Measurements from ENCODE around the gene CLCN7. TPM values are rescaled to one million over a fixed set of nuclear protein-coding genes. Genes with fewer than 3 reads are reported as not detected.
A peak's percentile ranks its signal among the peaks of the same experiment; 100 is the strongest.

CLCN7 gene
- total and polyA plus RNA-seq, 2 of the 13 experiments (the other 11 are each of a cell fraction or from before 2014, with no cell fraction given) = 24.6 to 25.1 TPM

GRCh38 chr16:1502092-1503004 lies 27.5 kb upstream of the CLCN7 start:
- Histone ChIP-seq H3K9me3 (ENCODE audit: low read length) (no peaks in the 10 kb centered on the region), H2AFZ (ENCODE audit: low read length) (no peak overlapping the region), H3K36me3 (replicated peaks in 1 of 2; ENCODE audit: control insufficient read depth in 1 of 2, insufficient read depth in 2 of 2, low read length in 2 of 2) (peaks cover 8 to 31% of the 10 kb centered on the region in 2 experiments; a peak in 2 of 5 replicates), H3K4me1 (ENCODE audit: insufficient read depth, low read length) (no peaks in the 10 kb centered on the region), H3K27me3 (ENCODE audit: control insufficient read depth in 1 of 2, insufficient read depth in 2 of 2, low read length in 2 of 2) (no peaks in the 10 kb centered on the region), H3K27ac (ENCODE audit: extremely low read length, insufficient read depth, low read length) (no peak overlapping the region), H4K20me1 (ENCODE audit: insufficient read depth, low read length) (no peaks in the 10 kb centered on the region), H3K9ac (ENCODE audit: insufficient read depth, low read depth, low read length) (no peak overlapping the region), H3K79me2 (ENCODE audit: insufficient read depth, low read length) (no peaks in the 10 kb centered on the region), H3K4me3 (replicated peaks in 1 of 3; ENCODE audit: insufficient read depth in 1 of 3, low read depth in 2 of 3, low read length in 3 of 3) (no peak overlapping the region), H3K4me2 (ENCODE audit: low read depth, low read length) (no peak overlapping the region)
- BruUV-seq (replicated peaks) = no TSS peak
- ATAC-seq = no peak
- no peak for DNase-seq (ENCODE audit: low spot score)
- WGBS (ENCODE audit: low lambda C conversion rate) = 95% methylated on average over 13 of the region's 42 CpGs
- no peak for FAIRE-seq
- CTCF ChIA-PET (ENCODE audit: low intra/inter-chr PET ratio, low total read pairs) = no interaction called here
- POLR2A ChIA-PET = interaction anchor here (1.2 kb wide), 1 partner anchor 10 kb away, joined by 3 read pairs; no protein-coding TSS in a partner anchor
- in situ Hi-C loops (cut with HindIII; ENCODE audit: extremely low pct_ligation_motif_present, low pct_unique_long_range_greater_than_20kb) (no loop called here), intact Hi-C loops (cut with micrococcal nuclease; ENCODE audit: unreplicated experiment) (no loop called here)
- TF ChIP-seq RBFOX2 (IDR thresholded peaks at IDR 0.05; ENCODE audit: low read depth, low read length) = 0 out of 2 replicates have a peak, but pooled peaks have one; percentile 18
- TF ChIP-seq CEBPB (IDR thresholded peaks at IDR 0.05; ENCODE audit: borderline replicate concordance, low read depth, low read length) = no peak
- no peak for TF ChIP-seq TCF7 (IDR thresholded peaks at IDR 0.05; ENCODE audit: low read depth)
- no peak for TF ChIP-seq ESRRA (CRISPR knock-in tag; IDR thresholded peaks at IDR 0.05; ENCODE audit: low read depth)
- TF ChIP-seq DRAP1 (CRISPR knock-in tag; IDR thresholded peaks at IDR 0.05) = no peak

- Histone ChIP-seq H3K36me3 (replicated peaks in 1 of 2; ENCODE audit: control insufficient read depth in 1 of 2, insufficient read depth in 2 of 2, low read length in 2 of 2) (peaks cover 8 to 30% of the 10 kb centered on the region in 2 experiments; a peak in 2 of 5 replicates), H3K4me2 (ENCODE audit: low read depth, low read length) (no peak overlapping the region), H3K4me1 (ENCODE audit: insufficient read depth, low read length) (no peaks in the 10 kb centered on the region), H4K20me1 (ENCODE audit: insufficient read depth, low read length) (no peaks in the 10 kb centered on the region), H3K27me3 (ENCODE audit: control insufficient read depth in 1 of 2, insufficient read depth in 2 of 2, low read length in 2 of 2) (no peaks in the 10 kb centered on the region), H2AFZ (ENCODE audit: low read length) (no peak overlapping the region), H3K27ac (ENCODE audit: extremely low read length, insufficient read depth, low read length) (no peak overlapping the region), H3K9ac (ENCODE audit: insufficient read depth, low read depth, low read length) (no peak overlapping the region), H3K9me3 (ENCODE audit: low read length) (no peaks in the 10 kb centered on the region), H3K4me3 (replicated peaks in 1 of 3; ENCODE audit: insufficient read depth in 1 of 3, low read depth in 2 of 3, low read length in 3 of 3) (no peak overlapping the region), H3K79me2 (ENCODE audit: insufficient read depth, low read length) (no peaks in the 10 kb centered on the region)
- WGBS (ENCODE audit: low lambda C conversion rate) = 100% methylated on average over 9 of the region's 23 CpGs
- FAIRE-seq (no peak), DNase-seq (ENCODE audit: low spot score) (no peak), ATAC-seq (no peak)
- no peak for TF ChIP-seq BCL6 (CRISPR knock-in tag; IDR thresholded peaks at IDR 0.05)
- TF ChIP-seq HNRNPUL1 (IDR thresholded peaks at IDR 0.05; ENCODE audit: low read depth, low read length) = no peak
- TF ChIP-seq AGO2 (optimal IDR thresholded peaks at IDR 0.05; ENCODE audit: low read depth, low read length) = peak; percentile 48
- TF ChIP-seq CENPT (CRISPR knock-in tag; IDR thresholded peaks at IDR 0.05; ENCODE audit: low read depth) = no peak
- no peak for TF ChIP-seq CEBPZ (IDR thresholded peaks at IDR 0.05; ENCODE audit: low read length)
- ChIA-PET CTCF (ENCODE audit: low intra/inter-chr PET ratio, low total read pairs) (no interaction called here), POLR2A (no interaction called here)
- in situ Hi-C loops (cut with HindIII; ENCODE audit: extremely low pct_ligation_motif_present, low pct_unique_long_range_greater_than_20kb) (no loop called here), intact Hi-C loops (cut with micrococcal nuclease; ENCODE audit: unreplicated experiment) (no loop called here)
- BruUV-seq (replicated peaks) = no TSS peak
Measured at GRCh38 chr16:1501630-1502029, 26.8 kb upstream of the CLCN7 start.
